Stimulated activated CD8-positive, alpha-beta memory T cell treated with anti-CD3 and anti-CD28 coated beads, Interleukin-2, amount 100 ng/mL, for 48 hours (primary cell): ENCODE results near the gene TP53I13.
"Not testable (repeated sequence)": the region's sequence is repeated elsewhere in the genome, so short reads cannot be mapped to it uniquely, and the experiment has no call there.

Experiments used
- DNase-seq, 2 donors: peaks; one replicate each; pipeline ENCODE4 v3.0.0-alpha.2; 2020; ENCODE audit warnings: low read depth in 2 of 2

Gene TP53I13

DNA sequence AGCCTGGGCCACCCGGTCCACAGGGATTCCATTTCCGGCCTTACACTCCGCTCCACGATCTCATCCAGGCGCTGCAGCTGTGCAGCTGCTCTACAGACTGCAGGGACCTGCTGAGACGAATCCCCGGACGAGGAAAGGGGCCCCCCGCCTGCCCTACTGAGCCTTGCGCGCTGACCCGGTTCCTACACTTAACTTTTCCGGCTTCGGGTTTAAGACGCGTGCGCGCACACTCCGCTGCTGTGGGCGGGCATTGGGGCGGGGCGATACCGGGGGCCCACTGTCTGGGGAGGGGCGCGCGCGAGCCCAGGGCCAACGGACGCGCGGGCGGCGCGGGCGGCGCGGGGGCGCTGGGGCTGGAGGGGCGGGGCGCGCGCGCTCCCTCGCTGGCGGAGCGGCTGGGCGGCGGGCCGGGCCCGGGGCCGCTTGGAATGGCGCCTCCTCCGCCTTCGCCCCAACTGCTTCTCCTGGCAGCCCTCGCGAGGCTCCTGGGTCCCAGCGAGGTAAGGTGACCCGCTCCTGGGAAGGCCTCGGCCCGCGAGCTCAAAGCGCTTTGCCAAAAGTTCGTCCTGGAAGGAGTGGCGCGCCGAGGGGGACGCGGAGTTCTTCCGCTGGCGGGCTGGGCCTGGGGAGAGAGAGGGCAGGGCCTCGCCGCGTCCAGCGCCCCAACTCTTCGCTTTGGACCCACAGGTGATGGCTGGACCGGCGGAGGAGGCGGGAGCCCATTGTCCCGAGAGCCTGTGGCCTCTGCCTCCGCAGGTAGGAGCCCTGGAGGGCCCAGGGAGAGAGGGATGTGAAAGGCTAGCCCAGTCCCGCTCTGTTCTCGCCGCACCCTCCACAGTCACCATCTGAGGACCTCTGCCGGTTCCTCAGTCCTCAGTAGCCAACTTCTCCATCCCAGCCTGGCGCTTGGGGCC, at the start of gene TP53I13:
TP53I13 (plus strand) TSS at position 371 of the 914 bp plus-strand sequence; CDS start at position 429, 58 bp downstream.
- DNase-seq, result peak; percentile 82 to 91

DNA sequence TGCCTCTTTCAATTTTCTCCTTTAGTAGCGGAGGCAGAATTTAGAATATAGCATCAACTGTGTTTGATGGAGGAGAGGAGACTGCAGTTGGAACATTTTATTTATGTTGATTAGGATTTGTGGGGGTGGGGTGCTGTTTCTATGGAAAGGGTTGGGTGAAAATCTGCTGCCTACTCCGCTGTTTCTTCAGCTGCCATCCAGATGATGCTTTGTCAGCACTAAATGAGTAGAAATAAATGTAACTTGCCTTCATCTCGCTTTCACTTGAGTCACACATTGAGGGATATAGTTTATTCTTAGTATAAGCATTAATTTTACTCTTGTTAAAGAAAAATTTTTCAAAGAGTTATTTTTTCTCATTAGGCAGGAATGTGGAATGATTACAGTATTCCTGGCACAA, 43.8 kb upstream of the TP53I13 start:
- no peak for DNase-seq

DNA sequence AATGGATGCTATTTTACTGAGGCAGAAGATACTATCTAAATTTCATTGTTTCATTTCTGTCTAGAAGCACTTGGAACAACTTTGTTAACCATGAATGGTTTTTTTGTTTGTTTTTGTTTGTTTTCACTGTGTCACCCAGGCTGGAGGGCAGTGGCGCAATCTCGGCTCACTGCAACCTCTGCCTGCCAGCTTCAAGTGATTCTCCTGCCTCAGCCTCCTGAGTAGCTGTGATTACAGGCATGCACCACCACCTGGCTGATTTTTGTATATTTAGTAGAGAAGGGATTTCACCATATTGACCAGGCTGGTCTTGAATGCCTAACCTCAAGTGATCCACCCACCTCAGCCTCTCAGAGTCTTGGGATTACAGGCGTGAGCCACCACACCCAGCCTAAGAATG, 42.2 kb upstream of the TP53I13 start:
- no peak for DNase-seq

DNA sequence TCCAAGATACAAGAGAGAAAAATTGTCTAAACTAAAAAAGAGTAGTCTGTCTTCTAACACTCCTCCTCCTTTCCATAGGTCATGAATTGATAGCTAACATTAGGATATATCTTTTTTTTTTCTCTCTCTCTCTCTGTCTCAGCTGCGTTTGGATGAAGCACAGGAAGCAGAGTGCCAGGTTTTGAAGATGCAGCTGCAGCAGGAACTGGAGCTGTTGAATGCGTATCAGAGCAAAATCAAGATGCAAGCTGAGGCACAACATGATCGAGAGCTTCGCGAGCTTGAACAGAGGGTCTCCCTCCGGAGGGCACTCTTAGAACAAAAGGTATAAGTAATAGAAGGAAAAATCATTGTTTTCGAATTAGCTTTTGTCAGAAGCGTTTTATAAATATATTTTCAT, 34.5 kb upstream of the TP53I13 start:
- no peak for DNase-seq

- DNase-seq, result no peak
Observed at GRCh38 chr17:29544066-29544465, 24.4 kb upstream of the TP53I13 start.

DNA sequence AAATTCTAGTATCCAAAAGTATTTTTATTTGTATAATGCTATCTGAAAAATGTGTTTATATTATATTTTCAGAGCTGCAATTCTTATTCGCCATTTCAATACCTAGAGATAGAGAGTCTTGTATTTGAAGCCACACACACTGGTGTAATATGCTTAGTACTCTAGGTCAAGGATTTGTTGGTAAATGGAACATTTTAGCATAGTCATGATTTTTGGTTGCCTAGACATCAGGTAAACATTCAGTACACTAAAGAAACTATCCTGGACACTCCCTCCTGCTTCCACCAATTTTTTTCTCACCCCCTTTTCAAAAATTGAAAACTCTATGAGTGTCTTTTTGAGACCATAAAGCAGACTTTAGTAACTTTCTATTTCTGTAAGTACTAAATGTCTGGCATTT, 22.4 kb upstream of the TP53I13 start:
- DNase-seq, result no peak

DNA sequence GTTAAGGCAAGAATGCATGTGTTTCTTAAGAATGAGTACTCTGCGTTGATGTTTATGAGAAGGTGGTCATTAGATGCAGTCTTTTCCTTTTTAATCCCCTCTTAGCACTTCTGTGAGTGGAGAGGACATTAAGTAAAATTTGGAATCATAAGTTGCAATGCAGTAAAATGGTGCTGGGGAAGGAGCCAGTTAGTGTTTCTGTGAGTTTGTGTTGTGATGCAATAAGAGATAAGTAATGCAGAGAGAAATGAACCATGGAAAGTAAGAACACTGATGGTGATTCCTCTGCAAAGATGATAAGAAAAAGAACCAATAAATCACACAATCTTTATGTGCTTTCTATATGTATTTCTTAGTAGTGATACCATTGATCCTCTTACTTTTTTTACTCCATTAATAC, 21.7 kb upstream of the TP53I13 start:
- no peak for DNase-seq

- DNase-seq, result no peak
Observed at GRCh38 chr17:29549177-29549923, 19.2 kb upstream of the TP53I13 start.

GRCh38 chr17:29555840-29556239, 12.7 kb upstream of the TP53I13 start:
- DNase-seq, result no peak

DNA sequence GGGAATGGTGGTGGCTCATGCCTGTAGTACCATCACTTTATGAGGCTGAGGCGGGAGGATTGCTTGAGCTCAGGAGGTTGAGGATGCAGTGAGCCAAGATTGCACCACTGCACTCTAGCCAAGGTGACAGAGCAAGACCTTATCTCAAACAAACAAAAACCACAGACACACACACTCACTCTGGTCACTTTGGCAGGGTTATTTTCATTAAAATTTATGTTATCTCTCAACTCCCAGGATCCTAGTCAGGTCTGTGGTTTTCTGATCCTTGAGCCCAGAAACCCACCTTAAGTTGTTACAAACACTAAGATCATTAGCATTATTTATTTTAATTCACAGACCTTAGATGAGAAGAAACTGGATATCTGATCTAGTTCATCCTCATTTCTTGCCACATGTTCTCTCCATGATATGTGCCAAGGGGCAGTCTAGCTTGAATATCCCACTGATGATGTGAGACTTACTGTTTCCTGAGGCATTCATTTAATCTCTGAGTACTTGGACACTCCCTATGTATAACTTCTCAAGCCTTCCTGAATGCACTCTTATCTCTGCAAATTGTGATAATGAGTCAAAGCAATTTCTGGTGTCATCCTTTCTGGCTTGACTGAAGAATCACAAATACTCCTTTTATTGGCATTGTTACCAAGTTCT, 11.3 kb upstream of the TP53I13 start:
- no peak for DNase-seq

- DNase-seq, result no peak
Observed at GRCh38 chr17:29557739-29558116, 10.8 kb upstream of the TP53I13 start.

- DNase-seq, result not testable (repeated sequence)
Observed at GRCh38 chr17:29558139-29558538, 10.4 kb upstream of the TP53I13 start.

DNA sequence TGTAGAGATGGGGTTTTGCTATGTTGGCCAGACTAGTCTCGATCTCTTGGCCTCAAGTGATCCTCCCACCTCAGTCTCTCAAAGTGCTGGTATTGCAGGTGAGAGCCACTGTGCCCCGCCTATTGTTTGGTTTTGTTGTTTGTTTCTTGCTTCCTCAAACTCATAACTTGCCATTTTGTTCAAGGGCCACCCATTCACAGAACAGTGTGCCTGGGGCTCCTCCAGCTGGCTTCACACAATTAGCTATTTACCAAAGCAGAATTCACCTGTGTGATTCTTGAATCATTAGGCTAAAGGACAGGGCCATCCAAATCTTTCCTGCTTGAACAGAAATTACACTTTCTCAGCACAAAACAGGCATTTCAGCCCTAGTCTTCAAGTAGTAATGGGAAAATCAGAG, 8.9 kb upstream of the TP53I13 start:
- no peak for DNase-seq

GRCh38 chr17:29560316-29560715, 8.2 kb upstream of the TP53I13 start:
- no peak for DNase-seq

GRCh38 chr17:29561554-29562517, 6.7 kb upstream of the TP53I13 start:
- no peak for DNase-seq

- DNase-seq, result no peak
Observed at GRCh38 chr17:29562615-29563014, 5.9 kb upstream of the TP53I13 start.

DNA sequence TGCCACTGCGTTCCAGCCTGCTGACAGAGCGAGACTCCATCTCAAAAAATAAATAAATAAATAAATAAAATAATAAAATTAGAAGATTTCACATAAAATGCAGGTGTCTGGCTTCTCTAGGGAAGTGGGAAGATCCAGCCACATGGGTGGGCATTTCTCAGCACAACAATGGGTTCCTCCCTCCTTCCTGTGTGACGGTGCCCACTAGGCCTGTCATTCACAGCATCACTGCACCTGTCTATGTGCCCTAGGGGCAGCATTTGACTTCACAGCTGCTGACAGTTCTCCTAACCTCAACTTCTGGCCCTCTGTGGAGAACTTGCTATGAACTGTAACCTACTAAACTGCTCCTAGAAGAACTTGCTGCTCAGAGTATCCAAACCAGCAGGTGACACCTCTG, 4.7 kb upstream of the TP53I13 start:
- DNase-seq, result no peak

DNA sequence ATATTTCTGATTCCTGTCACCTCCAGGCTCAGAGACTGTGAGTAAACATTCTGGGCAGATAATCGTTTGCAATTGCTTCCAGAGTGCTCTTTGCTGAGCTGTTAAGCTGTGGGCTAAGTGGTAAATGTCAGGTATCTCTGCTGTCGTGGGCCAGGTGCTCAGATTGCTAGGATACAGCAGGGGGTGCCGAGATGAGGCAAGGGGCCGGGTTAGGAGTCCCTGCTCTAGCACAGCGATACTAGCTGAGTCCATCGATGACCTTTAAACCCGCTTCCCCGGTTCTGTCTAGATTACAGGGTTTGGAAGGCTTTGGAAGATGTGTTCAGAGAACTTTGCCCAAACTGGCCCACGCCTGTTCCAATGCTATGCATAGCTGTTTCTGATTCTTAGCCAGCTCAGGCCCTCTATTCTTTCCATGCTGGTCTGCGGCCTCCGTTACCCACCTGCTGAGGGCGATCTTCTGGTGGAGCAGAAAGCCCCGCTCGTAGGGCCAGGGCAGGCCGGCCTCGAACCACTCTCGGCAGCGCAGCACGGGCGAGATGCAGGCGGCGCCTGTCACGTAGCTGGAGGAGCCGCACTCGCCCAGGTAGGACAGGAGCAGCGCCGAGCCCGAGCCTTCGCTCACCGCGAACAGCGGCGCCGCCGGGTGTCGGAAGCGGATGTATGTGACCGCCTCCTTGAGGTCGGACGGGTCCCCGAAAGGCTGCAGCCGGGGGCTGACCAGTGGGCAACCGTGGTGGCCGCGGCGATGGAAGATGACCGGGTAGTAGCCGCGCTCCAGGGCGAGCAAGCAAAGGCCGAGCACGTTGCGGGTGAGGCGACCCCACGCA, 2.6 kb upstream of the TP53I13 start:
- peak in 1 of 2 donors; percentile 41 for DNase-seq

DNA sequence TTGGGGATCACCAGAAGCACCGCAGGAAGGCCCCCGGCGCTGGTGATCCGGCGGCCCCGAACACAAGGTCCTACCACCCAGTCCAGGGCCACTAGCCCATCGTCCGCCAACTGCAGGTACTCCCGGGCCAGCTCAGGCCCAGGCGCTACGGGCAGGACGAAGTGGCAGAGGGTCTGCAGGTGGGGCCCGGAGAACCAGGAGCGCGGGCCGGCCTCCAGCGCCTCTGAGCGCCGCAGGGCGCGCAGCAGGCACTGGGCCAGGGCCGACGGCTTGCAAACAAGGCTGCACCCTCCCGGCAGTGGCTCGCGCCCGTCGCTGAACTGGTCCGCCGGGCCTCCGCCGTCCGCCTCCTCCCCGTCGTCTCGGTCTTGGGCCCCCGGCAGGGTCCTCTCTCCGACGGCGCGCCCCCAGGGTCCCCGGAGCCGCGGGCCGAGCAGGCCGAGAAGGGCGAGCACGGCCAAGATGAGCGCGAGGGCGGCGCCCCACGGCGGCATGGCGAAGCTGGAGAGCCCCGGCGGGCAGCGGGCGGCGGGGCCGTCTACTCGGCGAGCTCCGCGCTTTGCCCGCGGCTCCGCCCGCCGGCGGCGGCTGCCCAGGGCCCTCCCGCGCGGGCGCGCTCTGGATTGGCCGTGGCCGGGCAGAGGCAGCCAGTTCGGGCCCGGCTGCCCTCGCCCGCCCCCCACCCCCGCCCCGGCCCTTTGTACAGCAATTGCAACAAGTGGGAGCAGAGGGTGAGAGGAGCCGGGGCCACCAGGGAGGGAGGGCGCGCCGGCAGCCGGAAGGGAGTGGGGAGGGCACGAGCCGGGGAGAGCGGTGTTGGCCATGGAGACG, 1.8 kb upstream of the TP53I13 start, which contains the start of gene ABHD15:
ABHD15 (minus strand) TSS at position 565 of the 831 bp plus-strand sequence; CDS start at position 494, 71 bp downstream.
- DNase-seq, result peak in 1 of 2 donors; percentile 54

DNA sequence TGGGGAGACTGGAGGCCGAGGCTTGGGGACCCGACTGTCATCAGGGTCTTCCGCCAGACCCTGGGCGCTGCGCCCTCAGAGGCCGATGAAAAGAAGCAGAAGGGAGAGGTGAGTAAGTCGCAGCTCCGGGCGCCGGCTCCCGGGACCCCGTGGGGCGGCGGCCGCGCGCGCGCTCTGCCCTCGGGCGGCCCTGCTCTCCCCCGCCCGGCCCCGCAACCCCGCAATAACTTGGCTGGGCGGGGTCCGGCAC, 1.3 kb upstream of the TP53I13 start:
- no peak for DNase-seq
